HG03442 (cell line): ENCODE measurements around the gene PAM.

Source experiments
- ATAC-seq: cut with Tn5 transposase; IDR thresholded peaks from one replicate; pipeline ENCODE4 v1.9.1; 2021; ENCODE audit warnings: mild to moderate bottlenecking, moderate library complexity; ENCODE audit not compliant: unreplicated experiment

PAM gene

DNA sequence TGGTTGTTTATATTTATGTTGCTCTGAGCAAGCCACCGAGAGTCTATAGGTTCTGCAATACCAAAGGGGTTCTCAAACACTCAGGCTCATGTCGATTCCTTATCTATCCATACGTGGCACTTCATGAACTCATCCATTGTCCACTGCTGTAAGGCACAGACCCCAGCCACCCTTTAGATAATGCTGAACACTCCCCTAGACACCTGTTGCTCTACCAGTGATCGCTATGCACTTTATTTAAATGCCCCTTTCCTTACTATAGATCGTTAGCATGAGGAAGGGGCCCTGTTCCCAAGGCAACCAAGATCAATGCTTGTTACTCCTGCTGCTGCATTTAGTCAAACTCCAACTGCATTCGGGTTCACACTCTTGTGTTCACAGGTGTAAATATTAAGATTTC, 171.9 kb downstream of the PAM start:
- ATAC-seq: no peak

DNA sequence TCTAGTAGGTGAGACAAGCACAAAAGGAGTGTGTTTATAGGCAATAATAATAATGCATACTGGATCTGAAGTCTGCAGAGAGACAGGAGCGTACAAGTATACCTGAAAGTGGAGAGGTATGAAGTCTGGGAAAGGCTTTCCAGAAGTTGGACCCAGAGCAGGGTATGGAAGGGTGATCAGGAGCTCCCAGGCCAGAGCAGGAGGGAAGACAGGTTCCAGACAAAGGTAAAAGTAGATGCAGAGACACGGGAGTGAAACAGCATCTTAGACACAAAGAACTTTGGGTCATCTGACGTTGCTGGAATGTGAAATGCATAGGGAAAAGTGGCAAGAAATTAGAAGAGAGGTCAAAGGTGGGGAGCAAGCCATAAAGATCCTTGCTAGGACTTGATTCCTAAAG, 175.1 kb downstream of the PAM start:
- ATAC-seq: no peak

DNA sequence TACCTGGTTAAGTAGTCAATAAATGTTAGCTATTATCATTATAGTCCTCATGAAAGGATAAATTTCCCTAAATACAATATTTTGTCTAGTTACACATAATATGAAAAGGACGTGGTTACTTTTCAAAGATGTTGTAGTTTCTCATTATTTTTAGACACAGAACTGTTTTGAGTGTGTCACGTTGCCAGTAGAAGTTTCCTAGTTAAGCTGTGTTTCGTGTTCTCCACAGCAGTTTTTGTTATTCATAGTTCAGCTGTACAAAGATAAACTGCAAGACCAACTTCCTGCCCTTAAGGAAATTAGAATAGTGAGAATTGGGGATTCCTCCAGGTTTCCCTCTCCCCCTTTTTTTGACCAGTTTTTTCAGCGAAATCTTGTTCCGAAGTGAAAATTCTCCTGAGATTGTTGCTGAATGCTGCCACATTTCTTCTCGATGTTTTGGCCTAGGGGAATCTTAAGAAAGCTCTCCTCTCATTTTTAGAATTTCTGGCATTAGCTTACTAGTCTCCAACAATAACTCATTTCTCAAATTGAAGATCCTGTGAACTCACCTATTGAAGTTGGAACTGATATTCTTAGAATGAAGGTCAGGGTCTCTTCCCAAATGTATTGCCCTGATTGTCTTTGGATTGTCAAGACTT, 176.1 kb downstream of the PAM start:
- peak; percentile 45 for ATAC-seq

DNA sequence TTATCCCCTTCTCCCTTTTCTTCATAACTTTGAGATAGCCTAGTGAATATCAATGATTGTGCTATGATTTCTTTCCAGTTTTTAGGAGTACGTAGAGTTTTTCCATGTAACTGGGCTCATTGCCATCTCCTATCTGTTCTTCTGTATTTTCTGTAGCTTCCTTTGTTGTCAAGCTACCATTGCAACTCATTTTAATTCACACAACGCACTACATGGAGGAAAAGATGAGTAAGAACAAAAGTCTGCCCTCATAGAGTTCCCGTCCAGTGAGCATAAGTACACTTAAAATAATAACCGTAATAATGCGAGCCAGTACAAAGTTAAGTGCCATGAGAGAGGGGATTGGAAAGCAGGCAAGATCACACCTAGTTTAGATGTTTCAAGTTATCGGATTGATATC, 177.7 kb downstream of the PAM start:
- peak; percentile 63 for ATAC-seq

DNA sequence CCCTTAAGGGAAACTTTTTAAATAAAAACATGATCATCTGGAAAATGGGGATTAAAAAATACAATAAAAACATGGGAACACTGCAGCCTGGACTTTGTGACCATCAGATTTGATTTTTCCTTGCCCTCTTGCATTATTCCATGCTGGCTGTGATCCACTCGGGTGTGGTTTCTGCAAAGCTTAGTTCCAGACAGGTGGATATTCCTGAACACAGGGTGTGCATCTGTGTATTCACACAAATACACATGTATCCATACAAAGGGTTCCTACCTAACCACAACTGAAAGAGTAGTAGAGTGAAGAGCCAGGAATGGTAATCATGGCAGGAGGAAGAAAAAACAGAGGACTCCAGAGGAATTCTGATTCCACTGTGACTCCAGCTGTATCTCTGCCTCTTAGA, 178.2 kb downstream of the PAM start:
- ATAC-seq: no peak

DNA sequence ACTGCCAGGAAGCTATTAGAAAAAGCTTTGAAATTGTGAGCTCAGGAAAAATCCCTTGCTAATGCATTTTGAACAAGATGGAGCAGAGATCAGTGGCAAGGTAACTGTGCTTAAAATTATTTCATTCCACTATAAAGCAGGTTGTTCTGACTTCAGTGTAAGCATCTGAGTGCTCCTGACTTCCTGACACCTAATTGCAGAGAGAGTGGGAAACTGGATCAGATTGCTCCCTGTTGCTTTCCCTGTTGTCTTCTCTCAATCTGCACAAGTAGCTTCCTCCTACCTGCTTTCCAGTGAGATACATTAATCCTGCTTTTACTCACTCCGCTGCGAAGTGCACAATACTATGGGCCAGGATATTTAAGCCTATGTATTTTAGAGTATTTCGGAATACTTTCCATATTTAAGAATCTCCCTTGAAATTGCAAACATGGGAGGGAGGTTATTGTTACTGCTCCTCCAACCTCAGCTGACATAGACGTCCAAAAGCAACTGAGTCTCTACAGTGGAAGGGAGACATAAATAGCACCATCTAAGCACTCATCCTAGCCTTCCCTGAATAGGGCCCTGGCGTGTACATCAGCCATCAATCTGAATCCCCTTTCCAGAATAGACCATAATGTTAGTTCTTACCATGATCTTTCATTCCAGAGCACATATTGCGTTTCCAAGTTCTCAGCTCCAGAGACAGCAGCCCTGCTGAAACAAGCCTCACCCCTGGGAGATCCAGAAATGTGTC, 178.8 kb downstream of the PAM start:
- ATAC-seq: no peak

DNA sequence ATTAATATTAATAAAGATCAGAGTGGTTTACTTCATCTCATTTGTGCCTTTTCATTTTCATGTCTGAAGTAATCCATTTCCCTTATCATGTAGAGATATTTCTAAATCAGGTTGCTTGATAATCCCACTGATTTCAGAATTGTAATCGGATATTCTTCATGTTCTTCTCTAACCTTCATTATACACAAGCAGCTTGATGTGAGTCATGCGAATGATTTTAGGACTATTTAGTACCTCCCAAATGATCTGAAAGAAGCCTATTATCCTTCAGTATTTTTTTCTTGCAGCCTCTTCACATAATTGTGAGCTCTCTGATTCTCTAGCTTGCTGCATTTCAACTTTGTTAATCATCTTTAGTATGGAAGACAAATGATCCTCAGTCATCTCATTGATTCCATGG, 182.8 kb downstream of the PAM start:
- ATAC-seq: no peak

DNA sequence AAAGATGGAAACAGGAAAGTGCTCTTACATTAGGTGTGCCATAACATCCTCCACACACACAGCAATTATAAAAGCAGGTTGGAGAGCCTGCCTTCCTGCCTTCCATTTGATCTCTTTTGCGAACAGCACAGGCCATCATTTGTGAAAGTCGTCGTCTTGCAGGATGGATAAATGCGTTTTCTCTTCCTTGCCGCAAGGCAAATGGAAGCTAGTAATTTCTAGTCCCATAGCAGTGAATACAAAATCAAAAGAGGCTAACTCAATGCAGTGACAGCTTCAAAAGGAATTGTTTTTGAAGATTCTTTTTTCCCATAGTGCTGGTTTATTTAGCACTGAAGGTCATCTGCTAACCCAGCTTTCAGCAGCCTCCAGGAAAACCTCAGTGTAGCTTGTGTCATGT, 186.0 kb downstream of the PAM start:
- no peak for ATAC-seq

- ATAC-seq: no peak
These were observed 191.3 kb downstream of the PAM start for GRCh38 chr5:102946414-102946813.

DNA sequence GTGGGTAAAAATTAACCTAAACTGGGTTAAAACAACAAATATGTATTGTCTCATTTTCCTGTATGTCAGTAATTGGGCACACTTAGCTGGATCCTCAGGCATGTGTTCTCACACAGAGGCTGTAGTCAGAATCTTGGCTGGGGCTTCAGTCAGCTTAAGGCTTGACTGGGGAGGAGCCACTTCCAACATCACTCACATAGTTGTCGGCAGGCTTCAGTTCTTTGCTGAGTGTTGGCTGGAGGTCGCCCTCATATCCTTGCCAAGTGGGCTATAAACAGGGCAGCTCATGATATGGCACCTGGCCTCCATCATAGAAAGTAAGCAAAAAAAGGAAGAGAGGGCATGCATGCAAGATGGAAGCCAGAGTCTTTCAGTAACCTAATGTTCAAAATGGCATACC, 191.9 kb downstream of the PAM start:
- no peak for ATAC-seq

GRCh38 chr5:102955488-102955887, 200.4 kb downstream of the PAM start:
- no peak for ATAC-seq

- no peak for ATAC-seq
These were observed 201.5 kb downstream of the PAM start for GRCh38 chr5:102956599-102956998.

GRCh38 chr5:102957141-102957540, 202.0 kb downstream of the PAM start:
- no peak for ATAC-seq

DNA sequence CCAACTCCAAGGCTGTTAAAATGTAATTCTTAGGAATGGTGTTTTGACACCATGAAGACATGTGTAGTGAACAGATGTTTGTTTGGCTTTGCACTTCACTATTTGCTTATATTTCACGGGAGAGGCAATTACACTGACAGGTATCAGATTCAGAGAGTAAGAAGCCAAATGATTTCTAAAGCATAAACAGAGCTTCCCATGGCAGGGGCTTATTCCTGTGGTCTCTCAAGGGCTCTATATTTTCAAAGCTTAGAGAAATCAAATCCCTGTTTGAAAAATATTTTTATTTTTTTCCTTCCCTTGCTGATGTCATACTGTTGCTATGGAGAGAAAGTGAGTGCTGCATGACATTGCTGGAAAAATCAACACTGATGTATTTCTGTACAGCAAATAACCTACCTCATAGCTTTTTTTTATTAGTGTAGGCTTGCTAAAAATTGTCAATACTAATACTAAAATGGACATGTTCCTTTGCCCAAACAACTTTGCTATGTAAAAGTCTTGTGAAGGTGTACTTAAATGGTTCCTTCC, 203.4 kb downstream of the PAM start:
- no peak for ATAC-seq

- ATAC-seq: no peak
These were observed 203.9 kb downstream of the PAM start for GRCh38 chr5:102959055-102959454.

DNA sequence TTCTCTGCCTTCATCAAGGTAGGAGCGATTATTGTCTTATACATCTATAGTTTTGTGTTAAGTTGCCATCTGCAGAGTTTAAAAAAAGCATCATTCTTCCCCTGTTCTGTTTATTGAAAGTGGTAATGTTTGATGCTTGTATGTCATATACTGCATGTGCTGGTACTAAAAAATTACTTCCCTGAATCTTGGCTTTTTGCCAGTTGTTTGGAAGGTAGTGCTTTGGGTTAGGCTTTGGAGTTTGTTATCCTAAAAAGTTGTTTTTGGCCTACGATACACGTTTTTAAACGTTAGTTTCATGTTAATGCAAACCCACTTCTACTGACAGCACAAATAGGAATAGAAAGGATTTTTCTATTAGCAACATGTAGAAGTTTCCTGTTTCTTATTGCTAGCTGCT, 206.6 kb downstream of the PAM start:
- ATAC-seq: no peak

DNA sequence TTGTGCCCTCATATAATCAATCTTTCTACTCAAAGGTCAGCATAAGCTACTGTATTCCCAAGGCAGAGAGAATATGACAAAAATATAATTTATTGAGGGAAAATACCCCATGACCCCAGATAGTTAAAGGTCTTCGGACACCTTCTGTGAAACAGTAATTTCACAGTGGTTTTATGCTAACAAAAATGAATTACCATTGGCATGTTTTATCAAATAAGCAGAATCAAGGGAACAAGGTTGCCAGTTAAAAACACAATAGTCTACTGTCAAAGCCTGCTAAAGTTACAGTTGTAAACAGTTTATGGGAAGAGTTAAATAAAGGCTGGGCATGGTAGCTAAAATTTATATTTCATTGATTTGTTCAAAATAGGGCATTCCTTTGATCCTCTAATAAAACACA, 210.5 kb downstream of the PAM start:
- ATAC-seq: no peak

- no peak for ATAC-seq
These were observed 214.5 kb downstream of the PAM start for GRCh38 chr5:102969641-102970040.

DNA sequence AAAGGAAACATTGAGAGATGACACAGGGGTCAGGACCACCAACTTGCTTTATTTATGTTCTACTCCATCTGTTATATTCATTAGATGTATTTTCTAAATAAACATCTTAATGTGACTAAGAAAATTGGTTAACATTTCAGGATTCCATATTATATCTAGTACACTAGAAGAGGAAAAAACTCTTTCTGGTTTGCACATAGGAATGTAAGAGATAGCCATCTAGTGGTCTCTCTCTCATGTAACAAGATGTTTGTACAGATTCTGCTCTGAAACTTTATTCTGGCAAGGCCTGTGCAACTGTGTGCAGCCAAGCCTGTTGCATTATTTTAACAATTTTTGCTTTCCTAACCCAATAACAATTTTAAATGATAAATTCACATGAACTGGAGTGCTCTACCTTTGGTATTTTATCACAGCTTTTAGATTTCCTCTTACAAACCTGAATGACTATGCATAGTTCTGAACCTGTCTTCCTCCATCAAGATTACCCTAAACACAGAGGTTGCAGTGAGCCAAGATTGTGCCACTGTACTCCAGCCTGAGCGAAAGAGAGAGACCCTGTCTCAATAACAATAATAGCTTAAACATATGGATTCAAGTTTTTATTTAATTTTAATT, 216.7 kb downstream of the PAM start:
- ATAC-seq: peak; percentile 46

DNA sequence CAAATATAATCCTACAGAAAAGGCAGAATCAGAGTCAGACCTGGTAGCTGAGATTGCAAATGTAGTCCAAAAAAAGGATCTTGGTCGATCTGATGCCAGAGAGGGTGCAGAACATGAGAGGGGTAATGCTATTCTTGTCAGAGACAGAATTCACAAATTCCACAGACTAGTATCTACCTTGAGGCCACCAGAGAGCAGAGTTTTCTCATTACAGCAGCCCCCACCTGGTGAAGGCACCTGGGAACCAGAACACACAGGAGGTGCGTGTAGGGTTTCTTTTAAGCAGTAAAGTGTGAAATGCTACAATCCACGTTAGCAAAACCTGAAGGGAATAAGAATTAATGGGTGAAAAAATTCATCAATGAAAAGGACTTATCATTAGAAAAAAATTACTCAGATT, 219.1 kb downstream of the PAM start:
- no peak for ATAC-seq

DNA sequence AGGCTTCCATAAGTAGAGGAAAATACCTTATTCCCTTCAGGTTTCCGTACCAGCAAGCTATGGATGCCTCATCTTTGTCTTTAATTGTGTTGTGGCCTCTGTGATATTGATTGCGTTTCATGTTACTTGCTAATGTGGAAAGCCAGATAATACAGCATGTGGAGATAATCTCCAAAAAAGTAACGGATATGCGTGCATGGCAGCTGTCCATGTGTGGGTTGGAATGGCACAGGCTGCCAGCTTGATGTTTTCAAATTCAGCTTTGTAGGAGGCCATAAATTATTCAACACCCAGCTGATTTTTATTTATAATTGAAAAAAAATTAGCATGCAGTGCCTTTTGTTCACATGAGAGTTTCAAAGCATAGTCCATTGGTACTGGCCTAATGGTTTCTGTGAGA, 219.9 kb downstream of the PAM start:
- no peak for ATAC-seq
